HG03469 (cell line): ENCODE results near the gene AKAP12.

Source experiments
- ATAC-seq: cut with Tn5 transposase; IDR thresholded peaks from one replicate; pipeline ENCODE4 v1.9.1; 2021; ENCODE audit warnings: mild to moderate bottlenecking, moderate library complexity, moderate number of reproducible peaks; ENCODE audit not compliant: unreplicated experiment

AKAP12 gene

GRCh38 chr6:151275566-151275965 is 35.8 kb downstream of the AKAP12 start:
- ATAC-seq: no peak

- ATAC-seq: no peak
Measured at GRCh38 chr6:151276112-151276740, 36.5 kb downstream of the AKAP12 start.

DNA sequence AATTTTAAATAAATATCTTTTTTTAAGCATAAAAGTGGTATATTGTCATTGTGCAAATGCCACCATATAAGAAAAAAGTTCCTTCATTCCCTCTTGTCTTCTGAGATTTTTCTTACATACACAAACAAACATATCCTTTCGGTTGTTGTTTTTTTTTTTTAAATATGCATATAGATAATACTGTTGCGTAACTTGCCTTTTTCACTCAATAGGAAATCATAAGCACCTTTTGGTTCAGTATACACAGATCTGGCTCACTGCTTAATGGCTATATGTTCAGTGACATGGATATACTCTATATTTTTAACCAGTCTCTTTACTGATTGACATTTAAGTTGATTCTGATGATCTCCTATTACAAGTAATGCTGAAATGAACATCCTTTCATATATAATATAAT is 40.1 kb downstream of the AKAP12 start:
- no peak for ATAC-seq

DNA sequence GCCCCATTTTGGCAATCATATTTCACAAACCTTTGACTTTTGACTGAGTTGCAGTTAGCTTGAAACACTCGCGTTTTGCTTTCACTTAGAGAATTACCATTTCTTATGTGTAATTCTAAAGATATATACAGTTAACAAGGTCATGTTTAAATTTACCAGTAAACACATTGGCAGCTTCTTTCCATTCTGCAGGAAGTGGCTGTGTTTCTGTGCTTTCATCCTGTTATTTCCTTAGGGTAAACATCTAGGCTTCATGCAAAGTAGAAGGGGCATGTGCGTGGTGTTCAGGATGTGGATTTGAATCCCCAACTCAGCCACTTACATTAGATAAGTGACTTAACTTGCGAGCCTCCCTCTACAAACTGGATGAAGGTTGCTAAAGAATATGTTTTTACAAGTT is 41.1 kb downstream of the AKAP12 start:
- no peak for ATAC-seq

- ATAC-seq: peak; percentile 59
Measured at GRCh38 chr6:151284012-151284411, 44.2 kb downstream of the AKAP12 start.

DNA sequence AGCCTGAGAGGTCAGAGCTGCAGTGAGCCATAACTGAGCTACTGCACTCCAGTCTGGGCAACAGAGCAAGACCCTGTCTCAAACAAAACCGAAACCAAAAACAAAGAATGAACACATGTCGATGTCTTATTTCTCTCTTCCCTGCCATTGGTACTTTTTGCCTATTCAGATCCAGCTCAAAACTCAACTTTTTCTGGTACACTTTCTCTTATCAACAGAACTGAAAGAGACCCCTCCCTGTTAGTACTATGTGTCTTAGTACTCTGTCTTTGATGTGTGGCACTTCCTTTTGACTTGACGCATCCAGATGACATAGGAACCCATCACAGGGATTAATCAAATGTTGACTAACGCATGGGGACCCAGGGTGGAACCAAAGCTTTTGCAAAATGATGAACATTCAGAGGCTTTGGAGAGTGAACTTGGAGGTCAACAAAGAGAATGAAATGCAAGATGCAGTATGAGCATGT is 44.8 kb downstream of the AKAP12 start:
- no peak for ATAC-seq

DNA sequence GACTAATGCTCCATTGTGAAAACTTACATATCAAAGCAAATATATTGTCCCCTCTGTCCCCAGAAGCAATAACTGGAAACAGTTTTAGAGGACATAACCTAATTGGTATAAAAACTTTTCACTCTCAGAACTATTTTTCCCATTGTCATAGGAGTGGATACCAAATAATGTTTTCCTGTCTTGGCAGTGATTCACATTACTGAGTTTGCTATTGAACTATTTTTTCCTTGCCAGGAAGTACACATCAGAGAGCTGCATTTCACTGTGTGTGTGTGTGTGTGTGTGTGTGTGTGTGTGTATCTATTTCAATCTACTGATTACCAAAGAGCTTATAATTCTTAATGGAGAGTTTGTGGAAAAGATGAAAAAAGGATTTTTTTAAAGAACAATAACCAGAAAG is 45.4 kb downstream of the AKAP12 start:
- no peak for ATAC-seq

DNA sequence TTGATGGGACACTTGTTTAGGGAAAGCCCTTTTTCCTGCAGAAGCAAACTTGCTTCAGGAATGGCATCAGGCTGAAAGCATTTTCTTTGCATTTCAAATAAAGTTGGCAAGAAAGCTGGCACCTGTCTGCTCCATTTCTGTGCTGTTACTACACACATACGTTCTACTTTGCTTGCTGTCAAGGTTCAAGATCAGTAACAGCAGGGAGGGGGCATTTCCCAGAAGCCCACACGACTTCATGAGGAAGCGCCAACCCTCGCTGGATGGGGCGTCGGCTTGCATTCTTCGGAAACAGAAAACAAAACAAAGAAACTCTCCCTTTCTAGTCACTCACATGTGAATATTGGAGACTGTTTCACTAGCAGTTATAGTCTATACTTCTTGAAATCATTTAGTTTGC is 46.4 kb downstream of the AKAP12 start:
- ATAC-seq: no peak

GRCh38 chr6:151288712-151289398 is 49.1 kb downstream of the AKAP12 start:
- no peak for ATAC-seq

DNA sequence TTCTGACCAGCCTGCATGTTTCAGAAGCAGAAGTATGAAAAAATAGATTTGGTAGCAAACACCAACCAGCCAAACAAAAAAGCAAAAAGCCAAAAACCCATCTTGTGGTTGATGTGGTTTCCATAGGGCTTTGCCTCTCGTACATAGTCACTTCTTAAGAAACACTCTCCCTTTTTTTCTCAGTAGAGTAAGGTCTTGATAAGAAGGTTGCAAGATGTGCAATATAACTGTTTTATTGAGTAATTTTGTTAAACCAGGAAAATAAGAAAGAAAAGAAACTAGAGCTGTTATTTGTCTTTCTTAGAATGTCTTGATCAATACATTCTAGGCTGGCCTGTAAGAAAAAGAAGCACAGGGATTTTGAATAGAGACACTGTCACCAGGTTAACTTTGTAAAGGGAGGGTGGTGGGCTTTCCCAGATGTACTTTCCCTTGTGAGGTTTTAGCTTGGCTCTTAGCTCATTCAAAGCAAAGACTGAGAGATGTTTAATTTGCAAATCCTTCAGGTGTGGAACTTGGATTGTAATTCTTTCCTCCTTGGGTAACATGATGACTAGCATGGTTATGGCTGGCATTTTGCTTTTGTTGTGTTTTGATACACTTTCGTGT is 49.7 kb downstream of the AKAP12 start:
- ATAC-seq: no peak

- ATAC-seq: no peak
Measured at GRCh38 chr6:151290877-151291721, 51.3 kb downstream of the AKAP12 start.

DNA sequence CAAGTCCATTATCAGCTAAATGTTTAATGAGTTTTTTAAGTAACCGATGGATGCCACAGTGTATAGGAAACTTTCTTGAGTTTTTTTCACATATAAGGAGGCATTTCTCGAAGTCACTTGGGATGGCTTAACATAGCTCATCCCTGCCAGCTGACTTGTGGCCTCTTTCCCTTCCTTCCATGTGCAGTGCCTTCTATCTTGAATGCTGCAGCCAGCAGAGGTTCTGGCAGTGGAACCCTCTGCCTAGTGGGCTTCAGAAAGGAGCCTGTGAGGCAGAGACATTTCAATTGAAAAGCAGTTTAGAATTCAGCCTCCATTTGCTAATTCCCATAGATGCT is 51.9 kb downstream of the AKAP12 start:
- ATAC-seq: no peak

- no peak for ATAC-seq
Measured at GRCh38 chr6:151292974-151293687, 53.4 kb downstream of the AKAP12 start.

DNA sequence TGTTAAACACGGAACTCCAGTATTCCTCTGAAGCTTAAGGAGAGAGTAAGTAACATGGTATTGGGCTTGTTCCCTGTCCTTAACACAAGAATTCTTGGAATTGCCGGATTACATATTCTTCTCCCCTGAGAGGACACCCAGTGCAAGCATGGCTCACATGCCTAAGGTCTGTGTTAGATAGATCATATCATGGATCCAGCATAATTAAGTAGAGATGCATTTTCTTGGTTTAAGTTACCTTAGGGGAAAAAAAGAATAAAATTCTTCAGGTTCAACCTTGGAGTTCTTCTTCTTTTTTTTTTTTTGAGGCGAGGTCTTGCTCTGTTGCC is 53.9 kb downstream of the AKAP12 start:
- no peak for ATAC-seq

DNA sequence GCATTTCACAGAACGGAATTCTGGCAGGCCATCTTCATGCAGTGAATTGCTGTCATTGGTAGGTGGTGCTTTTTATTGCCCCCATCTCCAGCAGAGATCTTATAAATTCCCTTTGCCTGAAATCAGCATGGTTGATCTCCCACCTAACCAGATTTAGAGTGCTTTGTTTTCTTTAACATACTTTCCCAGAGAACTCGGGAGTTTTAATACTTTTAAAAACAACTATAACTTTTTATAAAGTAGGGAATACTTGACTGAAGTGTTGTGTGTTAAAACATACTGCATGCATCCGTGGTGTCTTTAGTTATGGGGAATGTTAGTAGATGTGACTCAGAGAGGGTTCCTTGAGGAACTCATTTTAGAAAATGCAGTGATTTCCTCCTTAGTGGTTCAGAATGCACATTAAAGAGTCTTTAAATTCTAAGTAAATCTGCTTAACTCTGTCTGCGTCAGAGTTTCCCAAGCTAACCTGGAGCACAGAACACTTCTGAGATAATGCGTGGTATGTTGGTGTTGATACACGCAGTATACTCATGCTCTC is 54.9 kb downstream of the AKAP12 start:
- ATAC-seq: no peak

DNA sequence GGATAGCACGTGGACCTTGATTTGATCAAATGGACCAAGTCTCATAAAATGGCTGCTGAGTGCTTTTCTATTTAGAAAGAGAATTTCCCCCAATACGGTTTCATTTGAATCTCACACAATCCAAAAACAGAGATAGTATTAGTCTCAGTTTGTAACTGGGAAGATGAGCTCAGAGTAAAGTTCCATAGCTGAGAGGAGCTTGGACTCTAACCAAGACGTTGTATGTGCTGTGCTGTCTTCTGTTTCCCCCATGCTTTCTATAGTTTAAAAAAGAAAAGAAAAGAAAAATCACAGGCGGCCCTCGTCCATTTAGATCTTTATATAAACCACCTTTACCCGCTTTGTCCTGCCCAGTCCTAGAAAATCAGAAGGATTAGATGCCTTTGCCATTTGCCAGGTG is 58.1 kb downstream of the AKAP12 start:
- no peak for ATAC-seq

- no peak for ATAC-seq
Measured at GRCh38 chr6:151299011-151299410, 59.2 kb downstream of the AKAP12 start.

DNA sequence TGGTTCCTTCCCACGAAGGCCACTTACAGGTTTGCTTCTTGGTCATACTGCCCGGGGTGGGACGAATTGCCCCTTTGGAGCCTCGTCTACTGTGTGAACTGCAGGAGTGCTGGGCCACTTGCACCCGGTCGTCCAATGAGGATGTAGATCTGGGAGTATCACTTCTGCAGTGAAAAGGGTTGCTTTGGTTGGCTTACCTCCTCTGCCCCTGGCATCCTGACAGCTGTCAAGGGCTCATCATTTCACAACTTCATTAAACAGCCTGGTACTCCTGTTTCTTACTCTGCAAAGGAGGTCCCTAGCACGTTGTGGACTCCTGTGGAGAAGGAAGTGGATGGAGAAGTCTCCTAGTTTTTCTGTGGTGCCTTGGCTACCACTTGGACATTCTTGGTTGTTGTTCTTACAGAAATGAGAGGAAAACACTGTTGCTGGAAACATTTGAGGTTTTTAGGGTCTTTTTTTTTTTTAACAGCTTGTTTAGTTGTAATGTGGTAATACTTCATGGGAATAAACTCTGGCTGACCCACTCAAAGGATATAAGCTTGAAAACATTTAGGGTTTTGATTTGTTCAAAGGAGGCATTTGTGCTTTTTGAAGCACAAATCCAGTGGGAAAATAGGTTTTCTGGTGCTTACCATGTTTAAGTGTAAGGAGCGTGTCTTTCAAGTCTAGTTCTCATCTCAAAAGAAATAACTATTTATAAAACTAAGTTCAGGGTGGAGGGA is 60.7 kb downstream of the AKAP12 start:
- no peak for ATAC-seq

DNA sequence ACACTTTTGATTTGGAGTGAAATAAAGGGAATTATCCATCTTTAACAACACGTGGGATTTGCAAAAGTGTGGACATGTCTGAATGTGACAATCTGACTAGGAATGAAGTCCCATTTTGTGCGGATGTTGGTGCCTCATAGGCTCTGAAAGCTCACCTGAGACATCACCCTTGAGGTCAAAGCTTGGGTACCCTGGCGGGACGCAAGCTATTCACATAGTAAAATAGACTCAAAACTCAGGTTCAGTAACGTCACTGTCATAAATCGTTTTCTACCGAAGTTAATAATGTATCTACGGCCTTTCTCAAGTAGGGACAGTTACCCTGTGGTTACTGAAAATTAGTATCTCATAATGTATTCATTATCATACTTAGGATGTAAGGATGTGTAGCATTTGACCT is 61.8 kb downstream of the AKAP12 start:
- no peak for ATAC-seq

GRCh38 chr6:151303231-151303630 is 63.5 kb downstream of the AKAP12 start:
- no peak for ATAC-seq
